Nephron (organoid): ENCODE measurements around the gene EGR2.

ENCODE experiments used
- H3K27ac Mint-ChIP-seq, 3 experiments: 2 replicates each; pipeline ENCODE4 v1.8.0; 2020; ENCODE audit warnings: mixed read lengths in 3 of 3, mild to moderate bottlenecking in 2 of 3, moderate library complexity in 1 of 3
- H3K27me3 Mint-ChIP-seq: 2 replicates; pipeline ENCODE4 v1.8.0; 2021; ENCODE audit warnings: low read depth, mild to moderate bottlenecking, moderate library complexity, mixed read lengths
- H3K36me3 Mint-ChIP-seq: 2 replicates; pipeline ENCODE4 v1.8.0; 2020; ENCODE audit warnings: low read depth, mixed read lengths
- H3K4me1 Mint-ChIP-seq: 2 replicates; pipeline ENCODE4 v1.8.0; 2020; ENCODE audit warnings: mixed read lengths
- H3K4me3 Mint-ChIP-seq, 3 experiments: 2 replicates each; pipeline ENCODE4 v1.8.0; 2020; ENCODE audit warnings: mild to moderate bottlenecking in 3 of 3, mixed read lengths in 3 of 3, moderate library complexity in 2 of 3
- H3K9me3 Mint-ChIP-seq: 2 replicates; pipeline ENCODE4 v1.8.0; 2020; ENCODE audit warnings: mixed read lengths
- TF ChIP-seq, protein P1 (sequence below), 3 experiments: fragments of 200-600 bp; sonication (generic); IDR thresholded peaks; one replicate each; pipeline ENCODE4 v1.5.0; 2021; ENCODE audit warnings: antibody characterized with exemption in 3 of 3; ENCODE audit not compliant: unreplicated experiment in 3 of 3

Gene EGR2

DNA sequence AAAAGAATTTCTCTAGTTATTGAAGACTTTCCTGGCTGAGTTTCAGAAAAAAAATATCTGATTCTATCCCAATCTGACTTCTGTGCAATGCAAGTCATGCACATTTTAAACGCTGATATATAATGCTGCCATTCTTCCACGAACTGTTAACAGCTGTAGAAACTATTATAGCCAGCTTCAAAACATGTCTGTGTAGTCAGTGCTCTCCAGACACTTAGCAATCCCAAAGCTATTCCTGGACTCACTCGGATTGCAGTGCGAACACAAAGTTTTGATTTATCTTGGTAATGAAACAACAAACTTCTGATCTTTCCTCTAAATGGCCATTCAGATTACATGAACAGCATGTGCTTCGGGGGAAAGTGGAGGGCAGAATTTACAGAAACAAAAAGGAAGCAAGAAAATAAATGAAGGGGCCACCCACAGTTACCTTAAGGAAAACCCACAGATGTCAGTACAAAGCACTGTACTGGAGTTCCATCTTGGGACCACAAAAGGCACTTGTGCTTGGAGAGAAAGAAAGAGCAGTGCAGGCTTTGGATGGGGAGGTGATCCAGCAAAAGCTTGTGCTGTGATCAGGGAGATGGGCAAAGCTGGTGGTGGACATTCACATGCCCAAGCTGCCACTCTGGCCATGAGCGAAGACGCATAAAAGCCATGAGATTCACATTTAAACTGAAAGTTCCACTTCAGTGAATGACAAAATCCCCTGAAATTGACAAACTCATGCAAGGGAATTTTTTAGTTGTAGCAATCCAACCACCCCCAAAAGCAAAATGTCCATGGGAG lies 43.8 kb downstream of the EGR2 start:
- Mint-ChIP-seq H3K9me3 (no peaks in the 10 kb centered on the region), H3K27me3 (peaks cover 7% of the 10 kb centered on the region), H3K4me3 (peak overlapping the region in 2 of 3 experiments; percentile 2 to 46), H3K4me1 (peaks cover 17% of the 10 kb centered on the region), H3K27ac (peak overlapping the region; percentile 65 to 86 (median 72)), H3K36me3 (no peaks in the 10 kb centered on the region)
- TF ChIP-seq, protein P1, sequence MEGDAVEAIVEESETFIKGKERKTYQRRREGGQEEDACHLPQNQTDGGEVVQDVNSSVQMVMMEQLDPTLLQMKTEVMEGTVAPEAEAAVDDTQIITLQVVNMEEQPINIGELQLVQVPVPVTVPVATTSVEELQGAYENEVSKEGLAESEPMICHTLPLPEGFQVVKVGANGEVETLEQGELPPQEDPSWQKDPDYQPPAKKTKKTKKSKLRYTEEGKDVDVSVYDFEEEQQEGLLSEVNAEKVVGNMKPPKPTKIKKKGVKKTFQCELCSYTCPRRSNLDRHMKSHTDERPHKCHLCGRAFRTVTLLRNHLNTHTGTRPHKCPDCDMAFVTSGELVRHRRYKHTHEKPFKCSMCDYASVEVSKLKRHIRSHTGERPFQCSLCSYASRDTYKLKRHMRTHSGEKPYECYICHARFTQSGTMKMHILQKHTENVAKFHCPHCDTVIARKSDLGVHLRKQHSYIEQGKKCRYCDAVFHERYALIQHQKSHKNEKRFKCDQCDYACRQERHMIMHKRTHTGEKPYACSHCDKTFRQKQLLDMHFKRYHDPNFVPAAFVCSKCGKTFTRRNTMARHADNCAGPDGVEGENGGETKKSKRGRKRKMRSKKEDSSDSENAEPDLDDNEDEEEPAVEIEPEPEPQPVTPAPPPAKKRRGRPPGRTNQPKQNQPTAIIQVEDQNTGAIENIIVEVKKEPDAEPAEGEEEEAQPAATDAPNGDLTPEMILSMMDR (IDR thresholded peaks at IDR 0.05; ENCODE audit: unreplicated experiment in 3 of 3) = no peak

DNA sequence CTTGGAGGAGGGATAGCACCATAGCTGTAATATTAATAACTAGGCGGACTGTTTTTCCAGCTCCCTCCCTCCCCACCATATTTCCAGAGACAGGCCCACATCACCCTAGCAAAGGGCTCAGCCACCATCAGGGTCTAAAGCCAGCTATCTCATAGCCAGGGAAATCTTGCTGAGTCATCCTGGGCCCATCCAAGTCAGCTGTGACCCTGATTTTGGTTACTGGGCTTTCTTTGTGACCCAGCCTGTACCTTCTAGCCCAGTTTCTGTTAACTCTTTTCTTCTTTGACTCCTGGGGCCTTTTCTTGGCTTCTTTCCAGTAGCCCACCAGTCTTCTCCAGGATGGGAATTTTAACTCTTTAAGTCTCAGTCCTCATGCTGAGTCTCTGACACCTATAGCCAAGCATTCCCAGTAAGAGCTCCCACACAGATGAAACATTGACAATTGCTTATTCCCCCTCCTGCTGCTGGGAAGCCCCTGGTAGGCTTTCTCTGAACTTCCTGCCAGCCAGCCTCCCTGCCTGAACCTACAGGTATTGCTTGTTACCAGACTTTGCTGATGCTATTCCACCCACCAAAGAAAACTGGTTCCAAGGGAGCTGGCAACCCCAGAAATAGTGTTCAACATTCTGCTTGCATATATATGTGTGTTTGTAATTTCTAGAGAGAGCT lies 46.5 kb downstream of the EGR2 start:
- Mint-ChIP-seq H3K4me1 (peaks cover 17% of the 10 kb centered on the region), H3K27ac (no peak overlapping the region), H3K36me3 (no peaks in the 10 kb centered on the region), H3K9me3 (no peaks in the 10 kb centered on the region), H3K4me3 (no peak overlapping the region), H3K27me3 (peaks cover 7% of the 10 kb centered on the region)
- TF ChIP-seq, protein P1 (IDR thresholded peaks at IDR 0.05; ENCODE audit: unreplicated experiment in 3 of 3) = no peak

DNA sequence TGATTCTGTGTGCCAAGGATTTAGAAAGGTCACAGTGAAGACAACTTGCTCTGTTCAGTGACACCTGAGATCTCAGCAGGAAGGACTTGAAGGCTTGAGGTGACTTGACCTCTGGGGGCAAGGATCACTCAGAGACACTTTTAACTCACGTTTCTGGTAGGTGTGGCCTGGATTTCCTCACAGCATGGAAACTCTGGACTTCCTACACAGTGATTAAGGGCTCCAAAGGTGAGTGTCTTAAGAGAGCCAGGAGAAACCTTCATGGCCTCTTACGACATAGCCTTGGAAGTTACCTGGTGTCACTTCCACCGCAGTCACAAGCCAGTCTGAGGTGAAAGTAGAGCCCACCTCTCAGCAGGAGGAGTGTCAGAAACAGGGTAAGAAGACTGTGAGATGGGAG lies 49.8 kb downstream of the EGR2 start:
- Mint-ChIP-seq H3K36me3 (no peaks in the 10 kb centered on the region), H3K27ac (no peak overlapping the region), H3K27me3 (peaks cover 7% of the 10 kb centered on the region)

DNA sequence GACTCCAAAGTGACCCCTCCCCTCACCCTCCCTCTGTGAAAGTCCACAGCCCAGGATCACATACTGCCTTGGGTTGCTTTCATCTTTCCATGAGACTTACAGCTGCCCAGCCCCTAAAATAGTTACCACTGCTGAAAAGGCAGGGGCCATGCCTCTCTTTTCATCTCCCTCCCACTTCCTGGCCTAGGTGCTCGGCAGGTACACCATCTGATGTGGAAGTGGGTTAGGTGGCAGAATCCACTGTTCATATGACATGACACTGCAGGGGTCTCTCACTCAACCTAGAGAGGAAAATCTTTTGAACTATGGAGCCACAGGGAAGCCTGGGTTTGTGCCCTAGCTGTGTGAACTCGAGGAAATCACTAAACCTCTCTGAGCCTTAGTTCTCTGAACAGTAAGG lies 50.4 kb downstream of the EGR2 start:
- TF ChIP-seq, protein P1 (IDR thresholded peaks at IDR 0.05; ENCODE audit: unreplicated experiment in 3 of 3) = no peak
- Mint-ChIP-seq H3K27ac (no peak overlapping the region), H3K36me3 (no peaks in the 10 kb centered on the region), H3K4me3 (no peak overlapping the region), H3K4me1 (peaks cover 12% of the 10 kb centered on the region), H3K27me3 (peaks cover 7% of the 10 kb centered on the region), H3K9me3 (no peaks in the 10 kb centered on the region)

More for the DNA sequence above, 49.8 kb downstream of the EGR2 start:
- Mint-ChIP-seq H3K4me3 (no peak overlapping the region), H3K9me3 (no peaks in the 10 kb centered on the region), H3K4me1 (peaks cover 15% of the 10 kb centered on the region)
- TF ChIP-seq, protein P1 (IDR thresholded peaks at IDR 0.05; ENCODE audit: unreplicated experiment in 3 of 3) = no peak

DNA sequence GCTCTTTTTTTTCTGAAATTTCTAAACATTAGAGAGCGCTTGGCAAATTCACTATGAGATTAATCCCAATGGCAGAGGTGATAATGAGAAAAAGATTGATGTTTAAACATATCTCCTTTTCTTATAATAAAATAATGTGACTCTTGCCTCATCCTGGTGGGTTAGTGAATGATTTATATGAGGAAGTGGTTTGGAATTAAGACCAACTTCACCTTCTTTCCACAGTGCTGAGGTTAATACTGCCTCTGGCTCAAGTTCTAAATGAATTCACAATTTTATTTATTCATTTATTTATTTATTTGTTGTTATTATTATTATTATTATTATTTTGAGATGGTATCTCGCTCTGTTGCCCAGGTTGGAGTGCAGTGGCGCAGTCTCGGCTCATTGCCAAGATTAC lies 52.2 kb downstream of the EGR2 start:
- Mint-ChIP-seq H3K27ac (no peak overlapping the region), H3K27me3 (peaks cover 7% of the 10 kb centered on the region), H3K4me3 (no peak overlapping the region), H3K4me1 (peaks cover 17% of the 10 kb centered on the region), H3K36me3 (no peaks in the 10 kb centered on the region), H3K9me3 (no peaks in the 10 kb centered on the region)
- TF ChIP-seq, protein P1 (IDR thresholded peaks at IDR 0.05; ENCODE audit: unreplicated experiment in 3 of 3) = no peak
